GM19463 (cell line): ENCODE data around the gene TNF.
"Not testable (repeated sequence)": the region's sequence is repeated elsewhere in the genome, so short reads cannot be mapped to it uniquely, and the experiment has no call there.

Experiments used
- ATAC-seq: cut with Tn5 transposase; IDR thresholded peaks from one replicate; pipeline ENCODE4 v1.9.1; 2021; ENCODE audit warnings: mild to moderate bottlenecking, moderate library complexity; ENCODE audit not compliant: unreplicated experiment

Gene TNF

DNA sequence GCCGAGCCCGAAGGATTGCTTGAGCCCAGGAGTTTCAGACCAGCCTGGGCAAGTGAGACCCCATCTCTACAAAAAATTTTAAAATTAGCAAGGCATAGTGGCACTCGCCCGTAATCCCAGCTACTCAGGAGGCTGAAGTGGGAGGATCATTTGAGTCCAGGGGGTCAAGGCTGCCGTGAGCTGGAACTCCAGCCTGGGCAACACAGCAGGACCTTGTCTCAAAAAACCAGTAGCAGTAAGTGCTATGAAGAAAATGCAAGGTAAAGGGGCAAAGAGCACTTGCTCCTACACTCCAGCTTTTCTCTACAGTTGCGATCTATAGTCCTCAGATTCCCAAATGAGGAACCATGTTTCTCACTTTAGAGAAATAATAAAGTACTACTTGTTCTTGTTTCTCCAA is 31.7 kb upstream of the TNF start:
- ATAC-seq, result no peak

DNA sequence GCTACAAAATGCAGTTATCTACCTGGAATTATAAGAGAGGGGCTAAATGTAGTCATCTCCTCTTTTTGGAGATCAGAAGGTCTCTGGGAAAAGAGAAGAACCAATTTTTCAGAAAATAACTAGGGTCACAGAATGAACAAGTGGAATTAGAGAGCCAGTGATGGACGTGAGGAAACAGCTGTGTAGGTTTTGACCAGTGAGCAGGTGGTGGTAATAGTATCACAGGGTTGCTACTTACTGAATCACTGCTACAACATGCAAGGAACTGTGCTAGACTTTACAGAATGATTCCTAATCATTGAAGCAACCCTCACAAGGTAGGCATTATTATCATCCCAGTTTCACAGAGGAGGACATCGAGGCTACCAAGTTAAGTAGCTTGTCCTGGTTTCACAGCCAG is 30.7 kb upstream of the TNF start:
- no peak for ATAC-seq

DNA sequence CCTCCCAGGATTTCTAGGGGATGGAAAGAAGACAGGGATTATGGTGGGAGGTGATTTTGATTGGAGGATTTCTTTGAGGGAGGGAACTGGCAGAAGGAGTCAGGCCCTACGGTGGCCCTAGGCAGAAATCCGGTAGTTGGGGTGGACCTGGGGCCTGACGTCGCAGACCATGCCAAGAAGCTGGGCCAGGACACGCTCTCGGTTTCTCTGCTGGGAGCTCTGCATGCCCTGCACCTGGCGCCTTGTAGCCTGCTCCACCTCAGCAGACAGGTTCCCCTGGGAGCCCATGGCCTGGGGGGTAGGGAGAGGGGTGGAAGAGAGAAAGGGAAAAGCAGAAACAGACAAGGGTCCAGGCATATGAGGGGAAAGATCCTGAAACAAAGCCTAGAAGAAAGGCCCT is 30.1 kb upstream of the TNF start:
- no peak for ATAC-seq

- no peak for ATAC-seq
Observed at GRCh38 chr6:31546339-31546957, 28.9 kb upstream of the TNF start, which contains the start of gene ATP6V1G2. TSS of gene ATP6V1G2 (minus strand) at chr6:31546608. CDS start at chr6:31546559, 49 bp downstream.

GRCh38 chr6:31546958-31547726 is 28.2 kb upstream of the TNF start, which contains the start of gene NFKBIL1:
TSS of gene NFKBIL1 (plus strand) at chr6:31547608. CDS start at chr6:31547695, 87 bp downstream.
- peak; percentile 79 for ATAC-seq

GRCh38 chr6:31547727-31548543 is 27.4 kb upstream of the TNF start:
- ATAC-seq, result no peak

DNA sequence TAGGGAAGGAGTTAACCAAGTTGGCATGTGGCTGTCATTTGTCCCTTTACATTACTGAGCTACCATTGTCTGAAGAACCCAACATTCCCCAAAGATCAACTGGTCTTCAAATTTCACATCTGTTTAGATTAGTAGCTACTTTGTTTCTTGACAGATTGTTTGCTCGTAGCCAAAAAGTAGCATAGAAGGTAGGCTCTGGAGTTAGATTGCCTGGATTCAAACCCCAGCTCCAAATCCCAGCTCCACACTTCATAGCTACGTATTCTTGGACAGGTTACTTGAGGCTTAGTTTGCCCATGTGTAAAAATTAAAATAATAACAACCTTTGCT is 26.9 kb upstream of the TNF start:
- no peak for ATAC-seq

GRCh38 chr6:31551371-31551770 is 24.0 kb upstream of the TNF start:
- not testable (repeated sequence) for ATAC-seq

GRCh38 chr6:31556307-31556706 is 19.1 kb upstream of the TNF start:
- ATAC-seq, result no peak

GRCh38 chr6:31557443-31558317 is 17.7 kb upstream of the TNF start:
- ATAC-seq, result no peak

GRCh38 chr6:31558318-31558625 is 17.1 kb upstream of the TNF start:
- no peak for ATAC-seq

GRCh38 chr6:31558631-31559500 is 16.5 kb upstream of the TNF start:
- no peak for ATAC-seq

DNA sequence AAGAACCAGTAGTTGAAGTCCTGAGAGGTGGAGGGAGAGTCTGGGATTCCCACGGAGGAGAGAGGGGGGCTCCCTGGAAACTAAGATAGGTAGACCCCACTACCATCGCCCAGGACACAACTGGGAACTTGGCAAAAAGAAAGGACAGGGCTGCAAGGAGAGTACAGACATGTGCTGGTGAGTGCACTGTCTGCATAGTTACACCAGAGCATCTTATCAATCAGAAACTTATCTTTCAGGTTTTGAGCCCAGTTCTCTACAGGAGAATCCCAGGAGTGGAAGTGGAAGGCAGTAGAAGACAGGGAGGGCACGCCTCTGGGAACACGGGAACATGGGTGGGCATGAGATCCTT is 15.8 kb upstream of the TNF start:
- no peak for ATAC-seq

DNA sequence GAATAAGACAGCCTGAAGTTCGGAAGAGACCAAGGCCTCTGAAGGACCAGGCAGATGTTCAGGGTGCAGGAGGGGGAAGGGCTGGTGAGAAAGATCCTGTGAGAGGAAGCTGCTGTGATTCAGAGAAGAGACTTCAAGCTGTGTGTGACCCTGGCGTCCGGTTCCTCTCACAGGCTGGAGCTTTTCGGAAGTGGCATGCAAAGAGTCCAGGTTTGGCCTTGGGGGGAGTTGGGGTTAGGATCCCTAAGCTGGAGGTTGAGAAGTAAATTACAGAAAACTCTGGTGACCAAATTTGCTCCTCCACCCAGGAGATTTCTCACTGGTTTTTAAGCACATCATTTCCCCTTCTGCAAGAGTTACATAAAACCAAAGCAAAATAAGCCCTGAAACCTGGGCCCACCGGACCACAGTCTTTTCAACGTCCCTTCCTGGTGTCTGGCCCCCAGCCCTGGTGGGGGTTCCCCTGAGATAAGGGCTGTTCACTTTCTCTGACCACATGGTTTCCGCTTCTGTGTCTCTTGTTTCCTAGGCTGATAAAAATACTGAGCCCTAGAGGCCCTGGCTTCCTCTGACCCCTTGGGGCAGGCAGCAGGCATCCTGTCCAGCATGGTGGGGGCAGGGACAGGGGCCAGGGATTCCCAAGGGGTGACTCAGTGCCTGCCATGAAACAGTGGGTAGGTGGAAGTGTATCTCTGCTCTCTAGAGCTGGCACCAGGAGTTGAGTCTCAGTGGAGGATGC is 15.2 kb upstream of the TNF start:
- peak; percentile 66 for ATAC-seq

DNA sequence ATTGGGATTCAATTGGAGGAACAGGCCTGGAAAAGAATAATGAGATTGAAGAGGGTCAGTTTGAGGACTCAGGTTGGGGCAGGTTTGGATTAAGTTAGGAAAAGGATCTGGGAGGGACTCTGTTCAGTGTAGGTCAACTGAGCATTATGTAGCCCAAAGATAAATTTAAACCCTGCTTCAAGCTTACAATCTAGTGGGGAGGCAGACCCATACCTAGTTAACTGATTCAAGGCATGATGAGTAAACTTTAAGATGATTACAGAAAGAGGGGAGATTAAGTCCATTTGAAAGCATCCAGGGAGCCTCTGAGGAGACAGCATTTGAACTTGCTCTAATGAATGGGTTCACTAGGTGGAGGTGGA is 14.7 kb upstream of the TNF start:
- no peak for ATAC-seq

DNA sequence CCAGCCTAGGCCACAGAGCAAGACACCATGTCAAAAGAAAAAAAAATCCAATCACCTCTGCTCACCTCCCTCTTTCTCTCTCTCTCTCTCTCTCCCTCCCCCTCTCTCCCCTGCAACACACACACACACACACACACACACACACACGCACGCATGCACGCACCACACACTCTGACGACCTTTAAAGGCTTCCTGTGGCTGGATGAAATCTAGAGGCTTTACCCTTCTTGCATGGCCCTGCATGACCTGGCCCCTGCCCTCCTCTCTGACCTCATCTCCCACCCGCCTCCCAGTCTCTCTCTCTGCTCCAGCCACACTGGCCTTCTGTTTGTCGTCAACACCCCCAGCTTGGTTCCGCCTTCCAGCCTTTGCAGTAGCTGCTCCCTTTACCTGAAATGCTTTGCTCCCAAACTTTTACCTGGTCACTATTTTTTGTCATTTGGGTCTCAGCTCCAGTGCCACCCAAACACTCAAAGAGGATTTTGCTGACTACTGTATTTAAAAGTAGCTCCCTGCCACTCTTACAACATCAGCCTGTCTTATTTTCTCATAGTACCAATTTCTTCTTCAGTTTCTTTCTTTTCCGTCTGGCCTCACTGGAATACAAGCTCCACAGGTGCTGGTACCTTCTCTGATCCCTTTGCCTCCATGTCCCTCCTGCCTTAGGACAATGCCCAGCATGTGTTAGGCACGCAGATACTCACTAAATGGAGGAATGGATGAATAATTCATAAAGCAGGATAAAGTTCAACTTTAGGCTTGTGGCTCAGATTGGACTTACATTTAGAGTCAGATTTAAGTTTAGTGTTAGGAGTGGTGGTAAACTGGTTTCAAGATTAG is 7.6 kb upstream of the TNF start:
- no peak for ATAC-seq

- peak; percentile 54 for ATAC-seq
Observed at GRCh38 chr6:31568537-31568961, 6.8 kb upstream of the TNF start.

DNA sequence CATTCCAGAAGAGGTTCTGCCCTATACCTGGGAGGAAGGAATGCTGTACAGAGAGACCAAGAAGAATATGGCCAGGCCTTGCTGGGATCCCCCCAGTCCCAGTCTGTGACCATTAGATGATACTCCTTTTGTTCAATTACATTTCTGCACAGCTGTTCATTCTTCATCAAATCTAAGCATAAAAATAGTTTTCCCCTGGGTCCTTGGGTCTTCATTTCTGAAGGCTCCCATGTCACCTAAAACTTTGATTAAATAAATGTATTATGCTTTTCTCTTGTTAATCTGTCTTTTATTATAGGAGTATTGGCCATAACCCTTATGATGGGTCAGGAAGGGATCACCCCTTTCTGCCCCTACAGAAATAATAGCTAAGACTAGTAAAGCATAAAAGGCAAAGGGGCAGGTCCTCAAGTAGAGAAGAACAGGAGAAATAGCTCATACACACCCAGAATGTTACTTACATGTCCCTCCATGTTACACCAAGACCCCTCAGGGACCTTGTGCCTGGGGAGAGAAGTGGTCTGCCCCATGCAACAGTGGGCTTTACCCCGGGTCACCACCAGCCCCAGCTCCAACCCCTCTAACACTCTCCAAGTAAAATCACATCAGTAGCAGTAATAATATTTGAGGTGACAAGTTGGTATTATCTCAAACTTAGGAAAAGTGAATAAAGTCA is 5.4 kb upstream of the TNF start:
- no peak for ATAC-seq
